ENCODE results near the gene MPIG6B.

The MPIG6B gene

DNA sequence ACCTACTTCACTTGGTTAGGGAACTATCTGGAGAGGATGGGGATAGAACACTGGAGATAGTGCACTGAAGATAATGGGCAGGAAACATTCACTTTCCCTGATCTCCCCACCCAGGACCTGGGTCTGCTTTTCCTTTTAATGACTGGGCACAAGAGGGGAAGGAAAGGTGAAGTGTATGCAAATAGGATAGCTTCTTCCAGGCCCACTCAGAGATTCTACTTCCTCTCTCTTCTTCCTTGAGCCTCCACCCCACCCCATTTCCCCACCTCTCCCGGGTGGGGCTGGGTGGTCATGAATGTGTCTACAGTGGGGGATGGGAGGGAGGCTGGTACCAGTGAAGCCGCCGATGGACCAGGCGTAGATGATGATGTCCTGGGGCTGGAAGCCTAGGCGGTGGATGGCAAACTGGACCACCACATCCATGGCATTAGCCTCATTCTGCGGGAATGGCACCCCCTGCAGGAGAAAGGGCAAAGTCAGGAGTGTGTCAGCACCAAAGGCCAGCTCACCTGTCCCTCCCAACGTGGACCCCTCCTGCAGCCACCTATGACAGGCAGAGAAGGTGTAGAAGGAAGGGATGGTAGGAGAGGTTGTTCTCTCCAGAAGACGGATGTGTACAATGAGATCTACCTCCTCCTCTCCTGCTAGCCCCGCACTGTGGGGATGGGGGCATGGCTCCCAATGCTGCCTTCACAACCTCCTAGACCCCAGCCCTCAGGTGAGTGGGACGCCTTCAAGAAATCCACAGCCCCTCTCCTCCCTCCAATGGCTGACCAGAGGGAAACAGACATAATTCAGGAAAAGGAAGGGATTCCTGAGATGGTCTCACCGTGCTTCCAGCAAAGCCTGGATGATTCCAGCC is 33.7 kb upstream of the MPIG6B start:
- no peaks in the 10 kb centered on the region for H3K27me3 ChIP-seq (ENCODE audit: insufficient read depth, low read depth, severe bottlenecking)
- TF ChIP-seq, protein P1, sequence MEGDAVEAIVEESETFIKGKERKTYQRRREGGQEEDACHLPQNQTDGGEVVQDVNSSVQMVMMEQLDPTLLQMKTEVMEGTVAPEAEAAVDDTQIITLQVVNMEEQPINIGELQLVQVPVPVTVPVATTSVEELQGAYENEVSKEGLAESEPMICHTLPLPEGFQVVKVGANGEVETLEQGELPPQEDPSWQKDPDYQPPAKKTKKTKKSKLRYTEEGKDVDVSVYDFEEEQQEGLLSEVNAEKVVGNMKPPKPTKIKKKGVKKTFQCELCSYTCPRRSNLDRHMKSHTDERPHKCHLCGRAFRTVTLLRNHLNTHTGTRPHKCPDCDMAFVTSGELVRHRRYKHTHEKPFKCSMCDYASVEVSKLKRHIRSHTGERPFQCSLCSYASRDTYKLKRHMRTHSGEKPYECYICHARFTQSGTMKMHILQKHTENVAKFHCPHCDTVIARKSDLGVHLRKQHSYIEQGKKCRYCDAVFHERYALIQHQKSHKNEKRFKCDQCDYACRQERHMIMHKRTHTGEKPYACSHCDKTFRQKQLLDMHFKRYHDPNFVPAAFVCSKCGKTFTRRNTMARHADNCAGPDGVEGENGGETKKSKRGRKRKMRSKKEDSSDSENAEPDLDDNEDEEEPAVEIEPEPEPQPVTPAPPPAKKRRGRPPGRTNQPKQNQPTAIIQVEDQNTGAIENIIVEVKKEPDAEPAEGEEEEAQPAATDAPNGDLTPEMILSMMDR (IDR thresholded peaks at IDR 0.05; ENCODE audit: low read depth, low read length), result peak; percentile 83
- DNase-seq, result peak; percentile 42
- H3K36me3 ChIP-seq, result peaks cover 79% of the 10 kb centered on the region
- no peaks in the 10 kb centered on the region for H3K9me3 ChIP-seq (ENCODE audit: severe bottlenecking)
- H3K27ac ChIP-seq, result no peak overlapping the region
- H3K4me3 ChIP-seq (ENCODE audit: low read depth, low read length), result no peak overlapping the region

DNA sequence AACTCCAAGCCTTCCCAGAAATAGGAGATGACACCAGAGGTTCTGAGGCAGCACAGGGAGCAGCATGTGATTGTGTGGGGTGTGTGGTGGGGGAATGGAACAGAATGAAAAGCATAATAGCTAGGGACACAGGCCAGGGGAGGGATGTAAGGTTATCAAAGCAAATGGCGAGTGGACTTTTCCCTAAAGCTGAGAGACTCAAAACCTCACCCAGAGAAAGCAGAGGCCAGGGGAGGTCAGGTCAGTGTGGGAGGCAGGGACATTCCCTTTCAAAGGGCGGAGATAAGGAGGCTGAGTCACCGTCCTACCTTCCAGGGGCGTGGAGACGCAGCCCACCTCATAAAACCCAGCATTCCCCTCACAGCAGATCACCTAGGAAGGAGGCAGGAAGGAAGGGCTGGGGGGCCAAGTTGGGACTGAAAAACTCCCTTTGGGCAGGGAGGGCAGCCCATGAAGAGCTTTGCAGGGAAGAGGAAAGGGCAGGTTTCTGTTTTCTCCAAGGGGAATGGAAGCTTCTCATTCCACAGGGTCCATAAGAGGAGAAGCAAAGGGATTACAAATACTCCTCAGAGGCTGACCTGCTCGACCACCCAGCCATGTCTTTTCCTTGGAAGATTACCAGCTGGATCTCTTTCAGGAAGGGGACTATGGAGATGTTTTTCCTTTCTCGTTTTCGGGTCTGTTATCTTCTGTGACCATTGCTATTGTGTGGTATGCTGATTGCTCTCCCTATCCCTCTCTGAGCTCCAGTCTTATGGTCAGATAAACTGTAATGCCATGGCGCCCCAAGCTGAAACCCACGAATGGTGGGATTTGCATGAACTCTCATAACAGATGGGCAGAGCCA is 32.7 kb upstream of the MPIG6B start:
- TF ChIP-seq, protein P1 (IDR thresholded peaks at IDR 0.05; ENCODE audit: low read depth, low read length), result no peak
- no peak overlapping the region for H3K27ac ChIP-seq
- no peak overlapping the region for H3K4me3 ChIP-seq (ENCODE audit: low read depth, low read length)
- DNase-seq, result no peak
- H3K9me3 ChIP-seq (ENCODE audit: severe bottlenecking), result no peaks in the 10 kb centered on the region
- no peaks in the 10 kb centered on the region for H3K27me3 ChIP-seq (ENCODE audit: insufficient read depth, low read depth, severe bottlenecking)
- H3K36me3 ChIP-seq, result peaks cover 82% of the 10 kb centered on the region

DNA sequence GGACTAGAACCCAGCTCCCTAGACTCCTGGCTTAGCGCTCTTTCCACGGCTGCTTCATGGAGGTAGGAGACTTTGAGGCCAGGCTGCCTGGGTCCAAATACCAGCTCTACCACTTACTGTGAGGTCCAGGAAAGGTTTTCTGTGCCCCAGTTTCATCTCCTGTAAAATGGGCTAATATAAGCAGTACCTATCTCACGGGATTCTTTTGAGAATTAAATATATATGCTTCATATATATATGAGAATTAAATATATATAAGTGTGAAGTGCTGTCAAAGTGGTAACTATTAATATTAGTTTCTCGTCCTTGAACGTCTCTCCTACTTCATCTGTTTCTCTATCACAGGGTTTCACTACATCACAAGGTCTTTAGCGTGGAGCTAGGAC is 32.1 kb upstream of the MPIG6B start:
- Histone ChIP-seq H3K27ac (no peak overlapping the region), H3K36me3 (peaks cover 82% of the 10 kb centered on the region), H3K9me3 (ENCODE audit: severe bottlenecking) (no peaks in the 10 kb centered on the region), H3K4me3 (ENCODE audit: low read depth, low read length) (no peak overlapping the region), H3K27me3 (ENCODE audit: insufficient read depth, low read depth, severe bottlenecking) (no peaks in the 10 kb centered on the region)
- DNase-seq, result no peak
- TF ChIP-seq, protein P1 (IDR thresholded peaks at IDR 0.05; ENCODE audit: low read depth, low read length), result no peak

DNA sequence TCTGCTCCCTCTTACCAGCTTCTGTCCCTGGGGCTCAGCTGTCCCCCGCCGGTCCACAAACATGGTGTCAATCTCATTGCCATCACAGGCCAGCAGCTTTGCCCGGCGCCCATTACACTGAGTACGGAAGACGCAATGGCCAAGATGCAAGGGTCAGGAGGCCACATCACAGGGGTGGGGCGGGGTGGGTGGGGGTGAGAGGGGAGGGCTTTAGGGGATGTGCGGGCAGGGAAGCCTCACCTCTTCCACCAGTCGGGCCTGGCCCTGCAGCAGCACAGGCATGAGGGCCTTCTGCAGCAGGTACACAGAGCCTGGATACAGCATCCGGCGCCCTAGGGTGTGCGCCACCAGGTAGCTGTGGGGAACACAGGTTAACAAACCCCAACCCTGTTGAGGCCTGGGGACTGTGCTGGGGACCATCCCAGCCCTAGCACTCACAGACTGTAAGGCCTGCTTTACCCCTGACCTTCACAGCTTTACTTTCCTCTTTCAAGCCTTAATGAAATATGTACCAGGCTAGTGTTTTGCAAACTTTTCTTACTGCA is 31.5 kb upstream of the MPIG6B start:
- Histone ChIP-seq H3K36me3 (peaks cover 82% of the 10 kb centered on the region), H3K27ac (no peak overlapping the region), H3K27me3 (ENCODE audit: insufficient read depth, low read depth, severe bottlenecking) (no peaks in the 10 kb centered on the region), H3K9me3 (ENCODE audit: severe bottlenecking) (no peaks in the 10 kb centered on the region), H3K4me3 (ENCODE audit: low read depth, low read length) (no peak overlapping the region)
- DNase-seq, result no peak
- TF ChIP-seq, protein P1 (IDR thresholded peaks at IDR 0.05; ENCODE audit: low read depth, low read length), result no peak

DNA sequence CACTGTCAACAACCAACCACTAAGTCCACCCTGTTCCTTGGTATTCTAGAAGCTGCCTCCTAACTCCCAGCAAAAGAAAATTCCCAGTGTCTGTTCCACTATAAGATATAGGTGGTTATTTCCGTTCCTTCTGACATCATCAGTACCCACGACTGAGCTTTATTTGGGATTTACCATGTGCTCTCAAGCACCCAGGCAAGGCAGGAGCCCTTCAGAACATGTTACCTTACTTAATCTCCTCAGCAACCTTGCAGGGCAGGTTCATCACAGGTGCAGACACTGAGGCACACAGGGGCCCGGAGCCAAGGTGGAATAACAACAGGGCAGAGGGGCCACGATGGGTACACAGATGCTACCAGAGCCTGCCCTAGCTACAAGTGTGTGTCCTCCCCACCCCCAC is 30.8 kb upstream of the MPIG6B start:
- no peak overlapping the region for H3K4me3 ChIP-seq (ENCODE audit: low read depth, low read length)
- no peaks in the 10 kb centered on the region for H3K9me3 ChIP-seq (ENCODE audit: severe bottlenecking)
- peaks cover 79% of the 10 kb centered on the region for H3K36me3 ChIP-seq
- H3K27ac ChIP-seq, result no peak overlapping the region
- no peaks in the 10 kb centered on the region for H3K27me3 ChIP-seq (ENCODE audit: insufficient read depth, low read depth, severe bottlenecking)
- TF ChIP-seq, protein P1 (IDR thresholded peaks at IDR 0.05; ENCODE audit: low read depth, low read length), result no peak
- no peak for DNase-seq
